GM20000 (cell line): ENCODE data around the gene TARS3.
A peak's percentile ranks its signal among the peaks of the same experiment; 100 is the strongest.

Source experiments
- DNase-seq: peaks from one replicate; pipeline ENCODE4 v3.0.0; 2012; ENCODE audit warnings: low spot score
- TF ChIP-seq, protein P1 (sequence below): IDR thresholded peaks from 2 replicates; pipeline ENCODE4 v1.5.1; 2012; ENCODE audit warnings: mild to moderate bottlenecking, control low read depth; ENCODE audit errors: extremely low read depth, missing control alignments

The TARS3 gene

DNA sequence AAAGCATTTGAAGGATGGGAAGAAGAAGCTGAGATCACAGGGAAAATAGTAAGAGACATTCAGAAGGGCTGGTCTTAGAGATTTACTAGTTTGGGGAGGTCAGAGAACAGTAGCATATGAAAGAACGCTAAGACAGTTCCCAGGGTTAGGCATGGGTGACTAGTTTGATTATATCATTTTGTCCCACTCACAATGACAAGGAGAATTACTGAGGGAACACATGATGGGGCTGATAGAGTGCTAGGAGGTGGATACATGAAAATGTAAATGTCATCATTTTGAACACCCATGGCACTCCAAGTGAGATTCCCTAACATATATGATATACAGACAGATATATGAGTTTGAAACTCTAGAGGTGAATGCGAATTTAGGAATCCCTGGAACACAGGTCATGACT is 9.3 kb upstream of the TARS3 start:
- TF ChIP-seq, protein P1, sequence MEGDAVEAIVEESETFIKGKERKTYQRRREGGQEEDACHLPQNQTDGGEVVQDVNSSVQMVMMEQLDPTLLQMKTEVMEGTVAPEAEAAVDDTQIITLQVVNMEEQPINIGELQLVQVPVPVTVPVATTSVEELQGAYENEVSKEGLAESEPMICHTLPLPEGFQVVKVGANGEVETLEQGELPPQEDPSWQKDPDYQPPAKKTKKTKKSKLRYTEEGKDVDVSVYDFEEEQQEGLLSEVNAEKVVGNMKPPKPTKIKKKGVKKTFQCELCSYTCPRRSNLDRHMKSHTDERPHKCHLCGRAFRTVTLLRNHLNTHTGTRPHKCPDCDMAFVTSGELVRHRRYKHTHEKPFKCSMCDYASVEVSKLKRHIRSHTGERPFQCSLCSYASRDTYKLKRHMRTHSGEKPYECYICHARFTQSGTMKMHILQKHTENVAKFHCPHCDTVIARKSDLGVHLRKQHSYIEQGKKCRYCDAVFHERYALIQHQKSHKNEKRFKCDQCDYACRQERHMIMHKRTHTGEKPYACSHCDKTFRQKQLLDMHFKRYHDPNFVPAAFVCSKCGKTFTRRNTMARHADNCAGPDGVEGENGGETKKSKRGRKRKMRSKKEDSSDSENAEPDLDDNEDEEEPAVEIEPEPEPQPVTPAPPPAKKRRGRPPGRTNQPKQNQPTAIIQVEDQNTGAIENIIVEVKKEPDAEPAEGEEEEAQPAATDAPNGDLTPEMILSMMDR: no peak
- DNase-seq: no peak

DNA sequence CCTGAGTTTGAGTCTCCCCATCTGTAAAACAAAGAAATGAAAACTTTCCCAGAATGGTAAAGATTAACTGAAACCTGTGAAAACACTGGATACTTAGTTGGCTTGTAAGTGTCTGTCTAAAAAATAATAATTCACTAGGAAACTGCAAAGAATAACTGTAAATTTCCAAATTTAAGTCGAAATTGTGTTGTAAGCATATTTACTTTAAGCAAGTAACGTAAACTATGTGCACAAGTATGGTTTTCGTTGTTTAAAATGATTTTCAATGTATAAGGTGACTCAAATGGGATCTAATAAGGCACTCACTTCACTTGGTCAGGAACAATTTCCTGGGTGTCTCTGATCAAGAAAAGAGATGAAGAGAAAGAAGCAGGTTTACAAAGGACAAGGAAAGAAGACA is 8.5 kb upstream of the TARS3 start:
- TF ChIP-seq, protein P1: no peak
- DNase-seq: no peak

DNA sequence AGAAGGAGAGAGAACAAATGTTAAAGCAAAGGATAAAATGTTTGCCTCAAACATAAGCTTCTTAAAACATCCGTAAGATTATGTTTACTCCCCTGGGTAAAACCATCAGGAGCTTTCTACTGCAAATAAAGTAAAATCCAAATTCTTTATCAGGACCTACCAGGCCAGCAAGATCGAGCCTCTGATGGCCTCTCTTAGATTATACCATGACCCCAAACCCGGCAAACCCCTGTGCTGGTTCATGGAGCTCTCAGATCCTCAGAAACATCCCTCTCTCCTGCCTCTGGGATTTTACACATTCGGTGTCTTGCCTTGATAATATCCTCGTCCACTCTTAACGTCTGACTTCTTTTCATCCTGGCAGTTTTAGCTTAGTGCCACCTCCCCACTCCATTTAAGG is 7.5 kb upstream of the TARS3 start:
- DNase-seq: no peak
- TF ChIP-seq, protein P1: no peak

DNA sequence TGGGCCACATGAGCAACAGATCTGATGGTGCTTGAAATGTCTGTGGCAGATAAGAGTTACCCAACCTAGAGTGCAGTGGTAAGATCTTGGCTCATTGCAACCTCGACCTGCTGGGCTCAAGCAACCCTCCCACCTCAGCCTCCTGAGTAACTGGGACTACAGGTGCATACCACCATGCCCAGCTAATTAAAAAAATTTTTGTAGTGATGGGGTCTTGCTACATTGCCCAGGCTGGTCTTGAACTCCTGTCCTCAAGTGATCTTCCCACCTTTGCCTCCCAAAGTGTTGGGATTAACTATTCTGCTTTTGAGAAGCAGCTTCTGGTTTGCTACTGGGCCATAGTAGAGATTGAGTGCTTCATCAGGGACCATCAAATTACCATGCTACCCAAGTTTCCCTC is 2.9 kb upstream of the TARS3 start:
- DNase-seq: no peak
- TF ChIP-seq, protein P1: no peak

DNA sequence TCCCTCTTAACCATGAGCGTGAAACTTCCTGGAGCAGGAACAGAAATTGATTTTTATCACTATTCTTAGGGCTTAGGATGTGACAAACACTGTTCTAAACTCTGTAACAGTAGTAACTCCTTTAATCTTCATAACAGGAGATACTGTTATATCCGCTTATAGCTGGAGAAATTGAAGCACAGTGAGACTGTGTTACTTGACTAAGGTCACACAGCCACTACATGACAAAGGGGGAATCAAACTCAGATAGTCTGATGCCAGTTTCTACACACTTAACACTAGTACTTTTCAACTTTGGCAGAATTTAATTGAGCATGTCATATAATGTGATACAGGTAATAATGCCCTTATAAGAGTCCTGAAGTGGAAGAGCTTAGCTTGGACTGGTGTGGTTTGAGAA is 800 bp upstream of the TARS3 start:
- no peak for DNase-seq
- TF ChIP-seq, protein P1: no peak

DNA sequence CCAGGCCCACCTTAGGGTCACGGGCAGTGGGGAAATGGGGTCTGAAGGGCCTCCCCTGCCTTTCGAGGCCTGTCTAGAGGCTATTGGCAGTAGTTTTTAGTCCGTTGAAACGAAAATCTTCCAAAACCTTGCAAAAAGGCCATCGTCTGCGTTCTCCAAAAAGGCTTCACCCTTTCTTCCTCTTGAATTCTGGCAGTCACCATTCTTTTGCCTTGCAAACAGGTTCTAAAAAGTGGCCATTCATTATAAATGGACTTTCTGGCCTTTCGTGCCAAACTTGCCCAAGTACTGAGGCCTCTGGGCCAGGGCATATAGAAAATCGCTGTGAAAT is 367 bp upstream of the TARS3 start:
- TF ChIP-seq, protein P1: no peak

DNA sequence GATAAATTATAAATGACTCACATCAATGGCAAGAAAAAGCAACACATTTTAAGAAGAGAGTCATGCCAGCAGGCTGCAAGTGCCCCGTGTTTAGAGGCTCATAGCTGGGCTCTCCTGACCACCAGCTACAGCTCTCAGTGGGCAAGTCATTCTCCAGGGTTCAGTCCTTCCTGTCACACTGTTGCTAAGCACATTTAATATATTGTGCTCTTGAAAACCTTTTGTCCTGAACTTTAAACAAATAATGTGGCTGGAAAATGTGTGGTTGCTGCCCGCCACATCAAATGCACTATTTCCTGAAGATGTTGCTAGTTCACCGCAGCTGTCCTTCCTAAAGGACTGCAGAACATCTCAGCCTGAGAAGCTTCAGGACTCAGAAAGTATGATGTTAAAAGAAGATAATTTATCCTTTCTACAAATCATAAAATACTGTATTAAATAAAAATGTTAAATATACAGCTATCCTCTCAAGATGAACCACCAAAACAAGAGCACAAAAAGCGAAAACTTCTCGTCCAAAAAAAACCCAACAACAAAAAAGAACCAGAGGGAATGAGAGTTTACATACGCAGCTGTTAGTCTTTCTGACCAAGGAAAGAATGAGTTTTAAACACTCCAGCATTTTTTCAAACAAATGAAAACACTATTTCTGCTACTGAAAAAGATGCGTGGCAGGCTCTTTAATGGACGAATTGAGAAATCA is 951 bp downstream of the TARS3 start:
- DNase-seq: peak; percentile 61
- TF ChIP-seq, protein P1: no peak

More for the DNA sequence above, 367 bp upstream of the TARS3 start:
- no peak for DNase-seq
